GM21619 (cell line): ENCODE results near the gene PTPRT.

Experiments used
- ATAC-seq: cut with Tn5 transposase; IDR thresholded peaks from one replicate; pipeline ENCODE4 v1.9.1; 2021; ENCODE audit not compliant: unreplicated experiment

PTPRT gene

DNA sequence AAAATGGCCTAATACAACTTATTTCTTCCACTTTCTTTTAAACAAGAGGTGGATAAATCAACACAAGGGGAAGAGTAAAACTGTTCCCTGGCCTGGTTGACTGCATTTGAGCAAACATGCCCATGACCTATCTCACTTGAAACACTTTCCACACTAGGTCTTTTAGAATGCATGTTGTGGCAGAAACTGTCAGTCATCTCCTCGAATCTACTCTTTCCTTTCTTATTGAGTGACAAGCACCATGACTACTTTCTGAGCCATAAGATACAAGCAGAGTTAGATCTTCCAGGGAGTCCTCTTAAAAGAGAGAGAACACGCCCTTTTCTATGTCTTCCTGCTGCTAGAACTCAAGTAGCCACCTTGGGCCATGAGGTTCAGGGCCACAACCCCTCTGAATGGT, 66.5 kb downstream of the PTPRT start:
- no peak for ATAC-seq

DNA sequence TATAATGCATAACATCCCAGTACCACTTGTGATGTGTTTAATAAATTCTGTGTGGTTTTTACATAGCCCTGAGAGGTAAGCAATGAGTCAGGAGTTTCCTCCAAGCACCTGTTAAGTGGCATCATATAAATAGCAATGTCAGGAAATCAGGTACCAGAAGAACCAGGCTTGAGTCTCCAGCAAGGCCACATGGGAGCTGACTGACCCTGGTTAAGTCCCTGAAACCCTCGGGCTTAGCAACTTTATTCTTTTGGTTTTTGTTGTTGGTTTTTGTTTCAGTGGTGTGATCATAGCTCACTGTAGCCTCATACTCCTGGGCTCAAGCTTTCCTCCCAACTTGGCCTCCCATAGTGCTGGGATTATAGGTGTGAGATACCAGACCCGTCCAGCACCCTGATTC, 70.0 kb downstream of the PTPRT start:
- no peak for ATAC-seq

- no peak for ATAC-seq
Measured at GRCh38 chr20:43102394-43102793, 87.3 kb downstream of the PTPRT start.

DNA sequence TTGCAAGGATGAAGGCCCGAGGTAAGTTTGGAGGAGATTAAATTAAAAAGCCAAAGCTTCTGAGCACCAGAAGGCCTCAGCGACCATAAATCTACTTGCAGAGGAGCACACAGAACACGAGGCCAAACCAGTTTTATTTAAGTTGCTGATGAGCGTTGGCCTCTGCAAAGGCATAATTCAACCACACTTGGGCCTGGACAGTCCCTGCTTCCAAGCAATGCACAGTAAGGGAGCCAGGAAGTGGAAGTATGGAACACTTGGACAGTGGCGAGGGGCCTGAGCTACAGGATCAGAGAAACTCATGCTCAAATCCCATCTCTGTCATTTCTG, 92.8 kb downstream of the PTPRT start:
- ATAC-seq, result no peak

DNA sequence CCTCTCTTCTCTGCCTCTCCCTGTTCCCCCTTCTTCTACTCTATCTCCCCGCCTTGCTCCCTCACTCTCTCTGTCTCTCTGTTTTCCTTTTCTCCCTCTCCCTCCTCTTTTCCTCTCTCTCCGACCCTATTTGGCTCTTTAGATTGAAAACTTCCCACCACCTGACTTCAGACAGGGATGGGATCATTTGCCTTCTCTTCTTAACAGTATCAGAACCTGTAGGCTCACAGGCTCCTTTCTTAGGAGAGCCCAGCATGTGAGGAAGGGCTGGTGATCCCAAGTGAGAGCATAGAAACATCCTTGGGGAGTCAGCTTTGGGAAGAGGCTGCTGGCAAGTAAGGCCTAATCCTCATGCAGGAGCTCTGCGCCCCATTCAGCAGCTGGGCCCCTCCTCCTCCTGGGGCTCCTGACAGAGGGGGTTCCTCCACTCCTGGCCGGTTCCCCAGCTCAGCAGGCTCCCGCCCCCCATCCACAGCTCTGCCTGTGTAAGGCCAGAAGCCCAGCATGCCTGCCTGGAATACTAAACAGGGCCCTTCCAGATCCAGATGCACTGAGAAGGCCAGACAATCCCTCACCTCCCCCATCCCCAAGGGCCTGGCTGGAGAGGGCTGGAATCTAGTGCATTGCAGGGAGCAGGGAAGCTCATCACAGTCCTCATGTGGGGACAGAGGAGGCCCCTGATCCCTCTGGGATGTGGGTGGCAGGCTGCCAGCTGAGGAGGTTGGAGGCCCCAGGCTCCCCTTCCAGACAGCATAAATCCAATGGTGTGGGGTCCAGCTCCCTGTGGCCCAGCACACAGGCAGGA, 93.4 kb downstream of the PTPRT start:
- ATAC-seq, result no peak

DNA sequence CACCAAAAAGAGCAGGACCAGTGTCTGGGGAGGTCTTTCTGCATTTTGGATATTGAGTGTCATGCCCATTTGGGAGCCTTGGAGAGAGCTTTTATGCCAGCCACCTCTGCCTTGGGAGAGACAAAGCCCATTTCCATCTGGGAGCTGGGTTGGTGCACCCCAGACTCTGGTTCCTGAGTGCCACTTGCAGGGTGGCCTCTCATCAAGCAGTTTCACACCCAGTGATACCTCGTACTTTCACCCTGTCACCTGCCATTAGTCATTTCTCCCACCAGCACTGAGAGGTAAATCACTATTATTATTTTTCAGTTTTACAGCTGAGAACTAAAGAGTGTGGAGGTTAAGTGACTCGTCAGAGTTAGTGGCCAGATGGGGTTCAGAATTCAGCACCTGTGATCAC, 94.7 kb downstream of the PTPRT start:
- no peak for ATAC-seq

- ATAC-seq, result no peak
Measured at GRCh38 chr20:43092386-43093088, 97.2 kb downstream of the PTPRT start.

DNA sequence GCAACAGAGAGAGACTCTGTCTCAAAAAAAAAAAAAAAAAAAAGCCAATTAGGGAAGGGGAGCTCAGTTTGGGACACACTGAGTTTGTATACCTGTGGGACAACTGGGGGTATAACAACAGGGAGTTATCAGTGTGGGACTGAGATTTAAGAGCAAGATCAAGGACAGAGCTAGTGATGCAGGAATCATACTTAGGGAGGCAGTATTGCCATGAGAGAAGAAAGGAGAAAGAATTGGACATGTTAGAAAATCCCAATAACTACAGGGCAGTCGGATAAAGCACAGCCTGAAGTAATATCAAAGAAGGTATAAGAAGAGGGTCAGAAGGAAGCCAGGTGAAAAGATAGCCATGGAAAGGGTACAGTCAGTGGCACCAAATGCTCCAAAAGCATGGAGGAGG, 121.2 kb downstream of the PTPRT start:
- no peak for ATAC-seq

- ATAC-seq, result no peak
Measured at GRCh38 chr20:43066125-43066524, 123.6 kb downstream of the PTPRT start.

- ATAC-seq, result no peak
Measured at GRCh38 chr20:43065299-43065698, 124.4 kb downstream of the PTPRT start.

GRCh38 chr20:43058077-43058476, 131.6 kb downstream of the PTPRT start:
- no peak for ATAC-seq

- ATAC-seq, result no peak
Measured at GRCh38 chr20:43057317-43057716, 132.4 kb downstream of the PTPRT start.

GRCh38 chr20:43055181-43055884, 134.4 kb downstream of the PTPRT start:
- ATAC-seq, result no peak

GRCh38 chr20:43052532-43052931, 137.2 kb downstream of the PTPRT start:
- ATAC-seq, result no peak

DNA sequence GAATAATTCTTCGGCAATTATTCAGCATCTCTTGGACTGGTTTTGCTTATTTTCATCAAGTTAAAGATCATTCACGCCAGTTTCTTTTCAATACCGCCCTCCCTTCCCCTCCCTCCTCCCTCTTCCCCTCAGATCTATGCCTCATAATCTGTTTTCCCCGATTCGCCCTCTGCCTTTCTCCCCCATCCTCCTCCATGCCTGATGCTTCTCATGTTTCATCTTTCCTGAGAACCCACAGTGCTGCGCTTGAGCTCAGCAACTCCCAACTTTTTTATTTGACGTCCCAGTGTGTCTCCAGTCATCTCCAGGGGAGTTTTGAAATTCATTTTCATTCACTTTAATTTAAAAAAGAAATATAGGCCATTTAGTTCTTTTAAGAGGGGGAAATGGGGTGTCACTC, 142.7 kb downstream of the PTPRT start:
- ATAC-seq, result no peak

DNA sequence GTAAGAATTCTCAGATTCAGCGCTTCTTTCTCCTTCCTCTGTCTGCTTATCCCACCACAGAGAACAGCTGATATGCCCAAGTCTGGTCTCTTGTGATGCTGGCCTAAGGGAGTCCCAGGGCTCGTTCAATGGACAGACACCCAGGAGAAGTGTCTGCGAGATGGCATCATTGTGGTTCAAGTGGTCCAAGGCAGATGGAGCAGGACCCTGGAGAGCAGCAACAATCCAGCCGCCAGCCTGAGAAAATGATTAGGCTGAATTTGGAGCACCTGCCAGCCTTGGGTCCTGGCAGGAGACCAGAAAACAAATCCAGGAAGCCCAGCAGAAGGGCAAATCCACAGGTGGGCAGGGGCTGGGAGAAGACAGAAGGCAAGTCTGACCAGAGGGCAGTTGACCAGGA, 145.8 kb downstream of the PTPRT start:
- ATAC-seq, result no peak

DNA sequence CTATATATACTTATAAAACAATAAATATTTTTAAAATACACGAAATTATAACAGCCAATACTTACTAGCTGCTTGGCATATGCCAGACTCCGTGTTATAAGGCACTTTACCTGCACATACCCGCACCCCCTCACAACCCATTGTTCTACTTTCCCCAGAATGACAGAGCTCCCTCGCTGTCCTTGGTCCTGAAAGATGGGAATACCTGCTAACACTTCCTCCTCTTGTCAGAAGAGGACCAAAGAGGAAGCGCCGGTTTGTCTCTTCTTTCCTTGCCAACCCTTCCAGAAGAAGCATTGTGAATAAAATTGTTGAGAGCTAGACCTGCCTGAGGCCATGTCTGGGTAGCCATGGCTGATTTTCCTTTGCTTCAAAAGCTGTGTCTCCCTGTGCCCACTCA, 149.3 kb downstream of the PTPRT start:
- ATAC-seq, result no peak

DNA sequence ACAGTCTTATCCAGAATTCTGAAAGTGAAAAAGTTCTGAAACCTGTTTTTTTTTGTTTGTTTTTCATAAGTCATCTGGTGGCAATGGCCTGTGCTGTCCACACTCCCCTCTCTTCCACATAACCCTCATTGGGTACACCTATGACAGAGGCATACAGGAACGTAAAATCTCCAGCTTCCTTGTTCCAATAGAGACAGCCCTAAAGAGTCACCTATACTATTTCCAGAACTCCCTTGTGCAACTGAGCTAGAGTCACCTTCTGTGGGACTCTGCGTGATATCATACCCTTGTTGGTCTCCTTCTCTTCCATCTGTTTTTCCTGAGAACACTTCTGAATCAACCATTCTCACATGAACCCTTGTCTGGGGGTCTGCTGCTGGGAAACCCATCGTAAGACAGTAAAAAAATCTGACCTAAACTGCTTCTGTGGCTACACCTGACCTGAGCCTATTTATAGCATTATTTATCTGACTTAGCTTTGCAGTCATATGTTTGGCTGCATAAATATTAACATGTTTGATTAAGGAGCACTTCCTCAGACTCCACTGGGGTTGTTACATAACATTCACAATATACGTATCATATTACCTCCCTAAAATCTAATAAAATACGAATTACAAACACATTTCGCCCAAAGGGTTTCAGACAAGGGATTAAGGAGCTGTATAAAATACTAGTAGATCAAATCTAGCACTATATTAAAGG, 151.9 kb downstream of the PTPRT start:
- no peak for ATAC-seq

DNA sequence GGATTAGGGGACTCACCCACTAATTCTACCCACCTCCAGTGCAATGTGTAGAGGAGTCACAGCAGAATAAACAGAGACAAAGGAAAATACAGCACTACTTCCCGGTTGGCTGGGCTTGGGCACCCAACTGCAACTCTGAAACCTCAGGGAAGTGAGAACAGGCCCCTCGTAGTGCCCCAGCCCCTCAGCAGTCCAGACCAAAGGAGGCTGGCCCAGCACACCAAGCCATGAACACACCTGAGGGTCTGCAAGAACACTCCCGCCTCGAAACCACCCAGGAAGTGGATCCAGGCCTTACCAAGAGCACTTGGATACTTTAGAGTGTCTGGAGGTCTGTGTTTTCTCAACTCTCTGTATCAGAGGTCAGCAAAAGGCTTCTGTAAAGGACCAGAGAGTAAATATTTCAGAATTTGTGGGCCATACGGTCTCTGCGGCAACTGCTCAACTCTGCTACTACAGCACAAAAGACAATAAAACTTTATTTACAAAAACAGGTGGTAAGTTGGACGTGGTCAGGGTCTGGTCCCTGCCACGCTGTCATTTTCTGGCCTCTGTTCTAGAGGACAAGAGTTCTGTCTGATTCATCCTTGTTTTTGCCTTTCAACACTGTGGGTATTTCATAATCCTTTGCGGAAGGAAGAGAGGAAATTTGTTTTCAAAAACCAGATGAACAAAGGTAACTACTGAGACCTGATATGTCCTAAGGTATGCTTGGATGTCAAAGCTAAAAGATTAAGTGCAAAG, 154.6 kb downstream of the PTPRT start:
- no peak for ATAC-seq

GRCh38 chr20:43032459-43032858, 157.2 kb downstream of the PTPRT start:
- no peak for ATAC-seq

DNA sequence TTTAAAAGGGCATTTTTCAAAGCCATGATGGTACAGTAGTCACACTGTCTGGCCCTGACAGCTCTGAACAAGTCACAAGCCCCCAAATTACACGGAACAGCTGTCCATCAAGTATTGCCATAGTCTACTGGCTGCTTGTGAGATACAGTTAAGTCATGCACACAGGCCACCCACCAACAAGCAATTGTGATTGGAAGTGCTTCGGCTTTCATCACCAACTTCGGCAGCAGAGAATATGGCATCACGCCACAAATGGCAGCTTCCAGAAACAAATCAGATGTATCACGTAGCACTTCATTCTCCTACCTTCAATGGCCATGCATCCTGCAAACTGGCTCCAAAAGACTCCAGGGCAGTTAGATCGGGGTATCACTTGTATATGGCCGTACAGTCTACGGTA, 160.5 kb downstream of the PTPRT start:
- no peak for ATAC-seq
